Measurements from ENCODE around the gene DNAJA4. TPM values are rescaled to one million over a fixed set of nuclear protein-coding genes. Genes with fewer than 3 reads are reported as not detected.
A peak's percentile ranks its signal among the peaks of the same experiment; 100 is the strongest.

Gene DNAJA4
- total RNA-seq, 1 donor from 2014 or later = 26.5 TPM

- H3K27ac ChIP-seq = no peak overlapping the region
- H3K4me1 ChIP-seq = peaks cover 2% of the 10 kb centered on the region
- H3K9me3 ChIP-seq = no peaks in the 10 kb centered on the region
- peaks cover 0 to 47% of the 10 kb centered on the region in 2 donors for H3K36me3 ChIP-seq
- intact Hi-C loops (cut with DNase I) = no loop called here
- no peak for DNase-seq (ENCODE audit: extremely low spot score in 2 of 2)
- H3K27me3 ChIP-seq = no peaks in the 10 kb centered on the region
- TF ChIP-seq POLR2AphosphoS5 (IDR thresholded peaks at IDR 0.05; ENCODE audit: insufficient read depth in 1 of 2, low read depth in 1 of 2) (peak in 1 of 2 donors; percentile 67), CTCF (IDR thresholded peaks at IDR 0.05) (no peak), POLR2A (IDR thresholded peaks at IDR 0.05) (no peak)
- H3K4me3 ChIP-seq = no peak overlapping the region
Measured at GRCh38 chr15:78291698-78292097, 27.3 kb downstream of the DNAJA4 start.

- H3K4me1 ChIP-seq = peaks cover 7% of the 10 kb centered on the region
- TF ChIP-seq POLR2A (IDR thresholded peaks at IDR 0.05) (no peak), POLR2AphosphoS5 (IDR thresholded peaks at IDR 0.05; ENCODE audit: insufficient read depth in 1 of 2, low read depth in 1 of 2) (no peak), CTCF (IDR thresholded peaks at IDR 0.05) (no peak)
- DNase-seq (ENCODE audit: extremely low spot score in 2 of 2) = no peak
- intact Hi-C loops (cut with DNase I) = no loop called here
- no peaks in the 10 kb centered on the region for H3K9me3 ChIP-seq
- H3K4me3 ChIP-seq = no peak overlapping the region
- no peaks in the 10 kb centered on the region for H3K27me3 ChIP-seq
- H3K27ac ChIP-seq = no peak overlapping the region
- H3K36me3 ChIP-seq = peaks cover 0 to 43% of the 10 kb centered on the region in 2 donors
Measured at GRCh38 chr15:78292219-78292618, 27.9 kb downstream of the DNAJA4 start.

GRCh38 chr15:78299101-78299930 lies 35.0 kb downstream of the DNAJA4 start, which contains the start of gene SKIC8:
TSS of gene SKIC8 (minus strand) at chr15:78299609. CDS start at chr15:78295686, 3,923 bp downstream.
- Histone ChIP-seq H3K27ac (peak within 1 kb of the TSS; percentile 77), H3K4me3 (peak within 1 kb of the TSS; percentile 57 to 87), H3K27me3 (no peaks in the 10 kb centered on the region), H3K36me3 (no peaks in the 10 kb centered on the region), H3K4me1 (peaks cover 31% of the 10 kb centered on the region), H3K9me3 (no peaks in the 10 kb centered on the region)
- intact Hi-C loops (cut with DNase I) = no loop called here
- TF ChIP-seq CTCF (IDR thresholded peaks at IDR 0.05) (no peak), POLR2AphosphoS5 (IDR thresholded peaks at IDR 0.05; ENCODE audit: insufficient read depth in 1 of 2, low read depth in 1 of 2) (peak; percentile 78 to 94), POLR2A (IDR thresholded peaks at IDR 0.05) (peak in 1 of 2 donors; percentile 38)
- DNase-seq (ENCODE audit: extremely low spot score in 2 of 2) = no peak

- Histone ChIP-seq H3K4me3 (no peak overlapping the region), H3K27me3 (no peaks in the 10 kb centered on the region), H3K27ac (no peak overlapping the region), H3K36me3 (no peaks in the 10 kb centered on the region), H3K9me3 (no peaks in the 10 kb centered on the region), H3K4me1 (peaks cover 31% of the 10 kb centered on the region)
- TF ChIP-seq POLR2AphosphoS5 (IDR thresholded peaks at IDR 0.05; ENCODE audit: insufficient read depth in 1 of 2, low read depth in 1 of 2) (no peak), CTCF (IDR thresholded peaks at IDR 0.05) (no peak), POLR2A (IDR thresholded peaks at IDR 0.05) (no peak)
- intact Hi-C loops (cut with DNase I) = no loop called here
- DNase-seq (ENCODE audit: extremely low spot score in 2 of 2) = no peak
Measured at GRCh38 chr15:78301326-78301725, 37.0 kb downstream of the DNAJA4 start.

GRCh38 chr15:78301828-78302227 lies 37.5 kb downstream of the DNAJA4 start:
- Histone ChIP-seq H3K27ac (no peak overlapping the region), H3K4me3 (no peak overlapping the region), H3K36me3 (no peaks in the 10 kb centered on the region), H3K27me3 (no peaks in the 10 kb centered on the region), H3K9me3 (no peaks in the 10 kb centered on the region), H3K4me1 (peaks cover 31% of the 10 kb centered on the region)
- TF ChIP-seq CTCF (IDR thresholded peaks at IDR 0.05) (no peak), POLR2AphosphoS5 (IDR thresholded peaks at IDR 0.05; ENCODE audit: insufficient read depth in 1 of 2, low read depth in 1 of 2) (no peak), POLR2A (IDR thresholded peaks at IDR 0.05) (no peak)
- no peak for DNase-seq (ENCODE audit: extremely low spot score in 2 of 2)
- intact Hi-C loops (cut with DNase I) = no loop called here

Measured in vagina (tissue), 2 donors.